GM19438 (cell line): ENCODE measurements around the gene EML4.
"Not testable (repeated sequence)": the region's sequence is repeated elsewhere in the genome, so short reads cannot be mapped to it uniquely, and the experiment has no call there.

ENCODE experiments used
- ATAC-seq: cut with Tn5 transposase; IDR thresholded peaks from one replicate; pipeline ENCODE4 v1.9.1; 2021; ENCODE audit warnings: low read depth; ENCODE audit not compliant: unreplicated experiment

EML4 gene

GRCh38 chr2:42325609-42326008 lies 156.5 kb downstream of the EML4 start:
- ATAC-seq, result no peak

GRCh38 chr2:42327125-42327524 lies 158.0 kb downstream of the EML4 start:
- no peak for ATAC-seq

DNA sequence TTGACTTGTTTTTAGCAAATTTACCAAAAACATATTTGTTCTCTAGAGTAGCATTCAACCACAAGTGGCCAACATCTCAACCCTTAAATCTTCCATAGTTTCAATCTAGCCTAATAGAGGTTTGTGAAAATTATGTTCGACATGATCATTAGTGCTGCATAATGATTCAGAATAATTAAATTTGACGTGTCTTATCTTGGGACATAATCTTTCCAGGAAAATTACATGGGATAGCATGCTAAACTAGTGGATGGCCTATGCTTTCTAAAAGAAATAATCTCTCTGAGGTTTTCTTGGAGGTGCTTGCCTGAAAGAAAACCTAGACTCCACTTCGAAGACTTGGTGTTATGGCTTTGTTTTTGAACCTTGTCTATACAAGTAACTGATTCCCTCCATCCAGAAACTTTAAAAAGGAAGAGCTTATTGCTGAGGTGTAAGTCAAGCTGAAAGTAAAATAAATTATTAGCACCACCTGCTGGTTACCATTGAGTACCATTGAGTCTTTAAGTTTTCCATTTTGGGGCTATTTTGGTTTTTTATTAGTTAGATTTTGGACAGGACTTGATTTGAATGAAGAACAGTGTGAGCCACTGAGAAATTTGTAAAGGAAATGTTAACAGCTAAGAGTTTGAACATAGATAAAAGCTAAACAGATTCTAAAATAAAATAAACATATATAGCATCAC lies 159.1 kb downstream of the EML4 start:
- no peak for ATAC-seq

- no peak for ATAC-seq
Measured at GRCh38 chr2:42328923-42329322, 159.8 kb downstream of the EML4 start.

GRCh38 chr2:42329736-42330135 lies 160.6 kb downstream of the EML4 start:
- no peak for ATAC-seq

GRCh38 chr2:42331569-42332284 lies 162.6 kb downstream of the EML4 start:
- ATAC-seq, result no peak

- ATAC-seq, result no peak
Measured at GRCh38 chr2:42332575-42332974, 163.4 kb downstream of the EML4 start.

GRCh38 chr2:42333579-42333978 lies 164.4 kb downstream of the EML4 start:
- ATAC-seq, result no peak

DNA sequence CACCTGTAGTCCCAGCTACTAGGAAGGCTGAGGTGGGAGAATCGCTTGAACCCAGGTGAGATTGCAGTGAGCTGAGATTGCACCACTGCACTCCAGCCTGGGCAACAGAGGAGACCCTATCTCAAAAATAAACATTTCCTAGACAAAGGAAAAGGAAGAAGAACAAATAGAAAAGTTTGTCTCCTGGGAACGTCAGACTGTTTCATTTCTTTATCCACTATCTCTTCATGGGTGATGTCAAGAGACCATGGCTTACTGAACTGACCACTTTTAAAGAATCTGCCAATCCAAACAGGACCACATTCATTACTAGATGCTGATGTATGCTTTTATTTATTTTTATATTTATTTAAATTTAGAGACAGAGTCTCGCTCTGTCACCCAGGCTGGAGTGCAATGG lies 165.1 kb downstream of the EML4 start:
- ATAC-seq, result no peak

GRCh38 chr2:42334865-42335264 lies 165.7 kb downstream of the EML4 start:
- ATAC-seq, result not testable (repeated sequence)

DNA sequence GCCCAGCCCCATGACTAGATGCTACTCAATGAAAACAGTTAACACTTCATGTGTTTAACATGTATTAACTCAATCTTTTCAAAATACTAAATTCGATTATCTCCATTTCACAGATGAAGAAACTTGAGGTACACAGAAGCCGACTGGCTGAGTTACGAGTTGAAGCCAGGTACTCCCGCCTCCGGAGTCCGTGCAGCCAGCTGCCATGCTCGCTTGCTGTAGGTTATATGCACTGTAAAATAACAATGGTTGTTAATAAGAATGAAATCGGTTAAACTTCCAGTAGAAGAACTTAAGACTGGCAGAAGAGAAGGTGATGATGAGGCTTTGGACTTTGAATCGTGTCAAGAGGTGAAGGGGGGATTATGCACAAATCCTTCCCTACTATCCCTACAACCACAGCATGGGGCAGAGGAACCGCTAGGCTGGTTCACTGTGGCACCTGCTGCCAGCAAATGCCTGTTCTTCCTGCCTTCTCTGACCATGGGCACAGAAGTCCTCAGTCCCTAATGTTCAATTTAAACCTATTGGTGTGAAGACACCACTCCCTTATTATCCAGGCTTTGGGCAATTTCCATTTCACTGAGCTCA lies 166.5 kb downstream of the EML4 start:
- no peak for ATAC-seq

DNA sequence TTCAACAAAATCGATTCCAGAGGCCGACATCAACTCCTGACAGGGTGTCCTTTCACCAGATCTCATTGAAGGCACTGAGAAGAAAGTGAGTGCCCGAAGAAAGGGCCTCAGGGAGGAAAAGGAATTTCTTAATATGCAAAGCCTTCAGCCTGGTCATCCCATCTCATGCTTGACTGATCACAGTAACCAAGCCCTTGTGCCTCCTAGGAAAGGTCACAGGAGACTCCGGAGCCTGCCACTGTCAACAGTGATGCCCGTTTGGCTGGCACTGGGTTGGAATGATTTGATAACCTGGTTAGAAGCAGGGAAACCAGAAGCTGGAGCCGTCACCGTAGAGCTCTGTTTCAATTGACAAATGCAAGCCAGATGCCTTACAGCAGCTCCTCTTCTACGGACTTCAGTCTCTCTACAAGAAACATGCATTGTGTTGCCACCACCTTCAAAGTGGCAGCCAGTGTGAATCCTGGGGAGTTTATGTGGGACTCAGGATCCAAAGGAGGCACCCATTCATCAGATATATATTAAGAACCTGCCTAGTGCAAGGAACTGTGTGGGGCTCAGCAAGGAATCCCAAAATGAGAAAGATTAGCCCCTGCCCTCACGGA lies 167.3 kb downstream of the EML4 start:
- ATAC-seq, result no peak

GRCh38 chr2:42337356-42337820 lies 168.2 kb downstream of the EML4 start:
- ATAC-seq, result no peak

- no peak for ATAC-seq
Measured at GRCh38 chr2:42337846-42338566, 168.9 kb downstream of the EML4 start.

GRCh38 chr2:42338567-42339190 lies 169.5 kb downstream of the EML4 start:
- no peak for ATAC-seq

DNA sequence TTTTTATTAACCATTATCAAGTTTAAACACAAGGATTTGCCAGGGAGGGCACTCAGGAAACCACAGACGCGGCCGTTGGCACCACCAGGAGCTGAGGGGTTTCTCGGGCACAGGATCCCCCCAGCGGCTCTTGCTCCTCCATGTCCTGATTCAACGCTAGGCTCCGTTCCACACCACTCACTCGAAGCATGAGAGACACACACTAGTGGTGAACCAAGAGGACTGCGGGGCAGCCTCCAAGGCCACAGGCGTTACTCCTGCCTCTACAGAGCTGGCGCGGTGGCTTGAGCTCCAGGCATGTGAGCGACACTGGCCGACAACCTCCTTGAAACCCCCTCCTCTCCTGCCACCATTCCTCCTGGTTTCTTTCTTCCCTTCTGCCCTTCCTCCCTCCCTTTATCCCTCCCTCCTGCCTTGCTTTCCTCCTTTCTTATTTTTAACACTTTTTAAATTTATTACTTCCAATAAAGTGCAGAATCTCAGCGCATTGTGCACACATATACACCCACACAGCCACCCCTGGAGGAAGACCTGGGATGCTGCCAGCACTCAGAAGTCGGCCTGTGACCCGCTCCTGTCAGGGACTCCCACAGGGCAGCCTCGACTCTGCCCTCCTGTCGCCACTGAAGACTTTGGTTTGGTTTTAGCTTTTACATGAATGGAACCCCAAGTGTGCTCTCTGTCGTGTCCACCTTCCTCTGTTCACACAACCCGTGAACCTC lies 170.2 kb downstream of the EML4 start:
- no peak for ATAC-seq

- no peak for ATAC-seq
Measured at GRCh38 chr2:42340045-42340937, 171.1 kb downstream of the EML4 start.

DNA sequence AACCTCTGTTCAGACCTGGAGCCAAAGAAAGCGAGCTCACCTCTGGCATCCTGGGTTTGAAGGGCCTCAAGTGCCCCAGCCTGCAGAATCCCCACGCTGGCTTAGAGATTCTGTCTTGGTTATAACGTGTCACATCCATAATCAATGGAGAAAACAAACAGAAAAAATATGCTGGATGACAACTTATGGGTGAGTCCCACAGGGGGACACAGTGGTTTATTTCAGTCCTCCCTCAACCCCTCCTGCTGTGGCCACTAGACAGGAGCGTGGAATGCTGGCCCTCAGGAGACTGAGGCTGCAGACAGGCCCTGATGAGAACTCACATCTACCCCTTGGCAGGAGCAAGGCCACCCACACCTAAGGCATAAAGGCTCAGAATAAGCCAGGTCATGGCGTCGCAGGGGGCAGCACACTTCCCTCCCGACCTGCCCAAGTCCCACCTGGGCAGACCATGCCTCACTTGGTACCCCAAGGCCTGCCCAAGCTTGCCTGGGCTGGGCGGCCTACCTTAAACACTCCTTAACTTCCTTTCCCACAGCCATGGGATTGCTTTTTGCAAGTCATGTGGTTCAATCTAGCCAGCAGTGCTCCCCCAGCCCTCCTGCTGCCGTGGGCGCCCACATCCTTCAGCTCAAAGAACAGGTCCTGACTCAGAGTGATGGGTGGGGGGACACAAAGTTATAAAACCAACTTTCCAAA lies 171.9 kb downstream of the EML4 start:
- no peak for ATAC-seq
